ENCODE measurements around the gene POU2AF2.
A peak's percentile ranks its signal among the peaks of the same experiment; 100 is the strongest.

The POU2AF2 gene

DNA sequence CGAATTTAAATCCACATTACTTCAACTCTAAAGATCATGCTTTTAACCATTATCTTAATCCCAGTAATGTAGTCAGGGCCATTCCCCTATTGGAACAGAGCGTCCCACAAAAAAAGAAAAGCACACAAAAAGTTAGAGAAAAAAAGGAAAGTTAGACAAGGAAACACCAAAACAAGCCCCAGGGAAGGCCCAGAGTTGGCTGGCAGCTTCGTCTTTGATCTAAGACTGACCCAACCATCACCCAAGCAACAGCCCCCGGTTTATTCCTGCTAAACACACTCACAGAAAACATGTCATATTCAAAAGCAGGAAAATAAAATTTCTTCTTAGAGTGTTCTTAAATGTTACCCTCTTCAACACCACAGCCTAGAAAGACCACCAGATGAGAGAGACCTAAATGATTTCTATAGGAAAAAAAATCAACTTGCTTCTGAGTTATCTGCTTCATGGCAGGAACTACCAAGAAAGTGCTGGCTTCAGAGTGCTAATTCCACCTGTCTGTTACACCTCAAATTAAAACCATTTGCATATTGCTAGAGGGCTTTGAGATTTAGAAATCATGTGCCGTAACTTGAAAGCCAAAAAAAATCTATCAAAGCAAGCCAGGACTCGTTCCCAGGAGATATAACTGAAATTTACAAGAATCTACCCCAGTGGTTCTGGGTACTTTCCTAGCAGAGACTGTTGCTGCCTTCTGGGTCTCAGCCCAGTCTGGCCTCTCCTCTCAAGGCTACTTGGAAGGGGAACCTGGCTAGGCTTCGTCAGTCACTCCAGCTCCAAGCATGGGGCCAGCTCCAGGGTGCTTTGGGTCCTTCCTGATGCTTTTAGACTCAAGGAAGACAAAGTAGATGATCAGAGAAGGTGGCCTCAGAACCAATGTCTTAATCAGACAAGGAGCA is 84.0 kb downstream of the POU2AF2 start:
- peak in 25 of 51 donors; percentile 3 to 68 (median 45) for DNase-seq

DNA sequence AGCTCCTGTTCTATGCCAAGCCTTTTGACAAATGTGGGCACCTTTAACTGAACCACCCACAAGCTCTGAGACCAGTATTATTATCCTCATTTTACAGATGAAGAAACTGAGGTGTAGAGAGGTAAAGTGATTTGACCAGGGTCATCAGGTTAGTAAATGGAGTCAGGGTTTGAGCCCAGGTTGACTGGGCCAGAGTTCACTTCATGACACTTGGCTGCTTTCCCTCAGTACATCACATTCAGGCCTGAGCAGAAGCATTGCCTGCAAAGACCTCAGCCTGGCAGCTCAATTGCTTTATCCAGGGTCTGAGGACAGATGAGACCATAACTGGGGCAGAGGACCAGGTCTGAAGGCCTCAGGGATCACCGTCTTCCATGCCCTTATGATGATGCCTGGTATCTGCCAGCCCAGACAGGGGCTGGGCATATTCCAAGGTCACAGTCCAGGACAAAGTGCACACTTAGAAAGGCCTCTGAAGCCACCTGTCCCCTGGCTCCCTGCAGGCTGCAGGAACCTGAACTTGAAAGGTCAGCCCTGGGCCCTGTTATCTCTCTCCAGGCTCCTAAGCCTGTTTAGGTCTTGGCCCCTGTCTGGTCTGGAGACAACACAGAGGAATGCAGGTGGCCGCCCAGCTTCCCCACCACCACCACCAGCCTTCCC is 84.8 kb downstream of the POU2AF2 start:
- no peak for DNase-seq

DNA sequence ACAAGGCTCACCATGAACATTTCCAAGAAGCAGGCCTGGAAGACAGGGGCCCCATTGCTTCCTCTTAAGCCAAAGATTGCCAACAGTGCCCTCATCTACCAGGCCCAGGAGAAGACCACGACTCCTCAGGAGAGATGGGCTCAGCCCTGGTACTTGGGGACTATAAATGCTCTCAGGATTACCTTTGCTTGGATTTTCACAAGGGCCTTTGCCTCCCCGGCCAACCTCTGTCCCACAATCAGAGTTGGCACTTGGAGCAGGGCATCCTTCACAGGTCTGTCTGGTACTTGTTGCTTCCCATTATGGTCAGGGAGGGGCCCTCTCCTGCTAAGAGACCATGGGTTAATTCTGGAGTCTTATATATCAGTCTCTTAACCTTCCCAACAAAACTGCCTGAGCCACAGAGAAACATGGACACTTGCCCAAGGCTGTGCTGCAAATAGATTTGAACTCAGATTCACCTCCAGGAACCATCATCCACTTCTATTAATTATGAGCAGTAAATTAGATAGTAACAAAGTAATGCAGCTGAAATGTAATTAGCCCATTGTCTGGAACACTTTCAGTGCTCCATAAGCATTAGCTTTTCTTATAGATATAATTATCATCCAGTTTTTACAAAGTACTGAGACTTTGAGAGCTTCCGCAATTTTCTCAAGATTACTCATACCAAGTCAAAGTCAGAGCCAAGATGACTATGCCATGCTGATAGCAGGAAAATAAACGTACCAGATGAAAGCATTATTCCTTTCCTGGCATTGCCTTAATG is 86.4 kb downstream of the POU2AF2 start:
- no peak for DNase-seq

GRCh38 chr11:111334532-111335502 is 89.3 kb downstream of the POU2AF2 start:
- no peak for DNase-seq

DNA sequence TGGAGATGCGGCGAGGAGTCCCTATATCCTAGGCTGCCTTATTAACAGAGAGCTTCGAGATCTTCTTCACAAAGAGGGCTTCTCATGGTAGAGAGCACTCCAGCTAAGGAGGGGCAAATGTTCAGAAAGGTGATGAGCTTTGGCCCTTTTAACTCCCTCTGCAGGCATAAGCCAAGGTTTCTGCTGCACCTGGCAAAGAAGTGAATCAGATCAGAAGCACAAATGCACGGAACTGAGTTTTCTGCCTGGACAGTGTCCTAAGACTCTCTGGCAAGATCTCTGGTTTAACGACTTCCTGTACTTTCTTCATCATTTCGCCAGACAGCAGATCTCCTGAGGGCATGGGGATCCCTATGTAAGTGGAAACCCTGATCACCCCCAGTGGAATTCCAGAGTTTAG is 90.0 kb downstream of the POU2AF2 start:
- no peak for DNase-seq

Data from hypothalamus (tissue), 51 donors.